Measurements from ENCODE around the gene CACNG4.
"Not testable (repeated sequence)": the region's sequence is repeated elsewhere in the genome, so short reads cannot be mapped to it uniquely, and the experiment has no call there.

CACNG4 gene

DNA sequence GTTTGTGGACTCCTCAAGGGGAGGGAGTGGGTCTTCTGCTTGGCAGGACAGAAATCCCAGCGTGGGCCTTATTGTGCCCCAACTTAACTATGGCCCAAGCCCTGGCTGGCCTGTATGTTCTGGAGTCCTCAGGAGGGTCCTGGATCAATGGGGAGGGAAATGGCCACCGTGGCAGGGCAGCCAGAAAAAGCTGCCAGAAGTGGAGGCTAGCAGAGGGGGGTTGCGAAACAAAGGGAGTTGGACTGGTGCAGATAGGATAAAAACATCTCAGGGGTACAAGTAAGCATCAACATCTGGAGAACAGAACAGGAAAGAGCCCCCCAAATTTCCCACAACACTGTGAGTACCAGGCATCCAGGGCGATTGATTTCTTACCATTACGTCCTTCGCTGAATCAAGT, 76.1 kb downstream of the CACNG4 start:
- in situ Hi-C loops (cut with HindIII; ENCODE audit: low sequenced_read_pairs), result no loop called here

DNA sequence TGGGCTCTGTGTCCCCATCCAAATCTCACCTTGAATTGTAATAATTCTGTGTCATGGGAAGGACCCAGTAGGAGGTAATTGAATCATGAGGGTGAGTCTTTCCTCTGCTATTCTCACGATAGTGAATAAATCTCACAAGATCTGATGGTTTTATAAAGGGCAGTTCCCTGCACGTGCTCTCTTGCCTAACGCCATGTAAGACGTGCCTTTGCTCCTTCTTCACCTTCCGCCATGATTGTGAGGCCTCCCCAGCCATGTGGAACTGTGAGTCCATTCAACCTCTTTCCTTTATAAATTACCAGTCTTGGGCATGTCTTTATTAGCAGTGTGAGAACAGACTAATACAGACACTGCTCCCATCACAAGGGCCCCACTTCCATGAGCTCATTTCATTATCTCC, 76.6 kb downstream of the CACNG4 start:
- in situ Hi-C loops (cut with HindIII; ENCODE audit: low sequenced_read_pairs), result not testable (repeated sequence)

DNA sequence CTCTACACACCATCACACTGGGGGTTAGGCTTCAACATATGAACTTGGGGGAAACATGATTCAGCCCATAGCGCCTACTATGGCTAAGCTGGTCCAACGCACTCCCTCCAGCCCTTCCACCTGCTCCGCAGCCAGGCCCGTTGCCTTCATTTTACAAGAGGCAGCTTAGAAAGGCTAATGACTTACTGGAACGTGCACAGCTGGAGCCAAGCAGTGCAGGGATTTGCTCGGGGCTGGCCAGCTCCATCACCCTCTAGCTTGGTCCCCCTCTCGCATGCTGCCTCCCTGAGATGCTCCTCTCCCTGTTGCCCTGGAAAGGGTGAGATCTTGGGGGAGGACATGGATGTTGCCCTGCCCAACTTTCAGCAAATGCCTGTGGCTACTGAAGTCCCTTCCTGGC, 77.0 kb downstream of the CACNG4 start:
- in situ Hi-C loops (cut with HindIII; ENCODE audit: low sequenced_read_pairs), result no loop called here

DNA sequence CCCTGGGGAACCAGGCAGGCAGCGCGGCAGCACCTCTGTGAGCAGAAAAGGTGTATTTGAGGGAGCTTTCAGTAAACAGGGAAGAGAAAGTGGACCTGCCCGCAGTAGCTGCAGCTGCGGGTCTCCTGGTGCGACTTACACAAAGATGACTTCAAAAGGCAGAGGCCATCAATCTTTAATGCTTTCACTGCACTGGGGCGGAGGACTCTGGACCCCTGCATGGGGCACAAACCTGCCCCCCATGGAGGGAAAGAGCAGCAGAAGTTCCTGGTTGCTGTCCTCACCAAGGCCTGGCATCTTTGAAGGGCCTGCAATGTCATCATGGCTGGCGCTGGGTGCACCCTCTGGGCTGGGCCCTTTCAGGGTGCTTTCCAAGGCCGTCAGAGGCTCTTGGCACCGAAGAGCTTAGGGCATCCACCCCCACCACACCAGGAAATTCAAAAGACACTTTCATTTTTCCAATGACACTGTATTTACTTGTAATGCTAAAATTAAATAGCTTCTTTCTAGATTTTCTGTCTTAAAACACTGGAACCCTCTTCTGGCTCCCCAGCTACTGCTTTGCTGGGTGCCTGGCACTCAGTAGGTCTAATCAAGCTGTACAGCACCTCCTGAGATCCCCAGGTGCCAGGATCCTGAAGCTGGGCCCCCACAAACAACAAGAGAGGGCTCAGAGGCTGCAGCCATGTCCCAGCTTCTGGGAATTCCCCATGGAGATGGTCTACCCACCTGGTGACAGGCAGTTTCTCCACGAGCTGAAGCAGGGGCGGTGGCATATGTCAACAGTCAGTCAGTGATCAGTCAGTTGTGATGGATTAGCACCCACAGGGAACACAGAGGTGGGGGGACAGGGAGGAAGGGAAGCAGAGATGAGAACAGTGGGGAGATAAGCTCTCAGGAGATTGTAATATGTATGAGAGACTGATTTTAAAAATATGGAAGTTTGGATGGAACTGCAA, 77.7 kb downstream of the CACNG4 start:
- in situ Hi-C loops (cut with HindIII; ENCODE audit: low sequenced_read_pairs), result no loop called here

DNA sequence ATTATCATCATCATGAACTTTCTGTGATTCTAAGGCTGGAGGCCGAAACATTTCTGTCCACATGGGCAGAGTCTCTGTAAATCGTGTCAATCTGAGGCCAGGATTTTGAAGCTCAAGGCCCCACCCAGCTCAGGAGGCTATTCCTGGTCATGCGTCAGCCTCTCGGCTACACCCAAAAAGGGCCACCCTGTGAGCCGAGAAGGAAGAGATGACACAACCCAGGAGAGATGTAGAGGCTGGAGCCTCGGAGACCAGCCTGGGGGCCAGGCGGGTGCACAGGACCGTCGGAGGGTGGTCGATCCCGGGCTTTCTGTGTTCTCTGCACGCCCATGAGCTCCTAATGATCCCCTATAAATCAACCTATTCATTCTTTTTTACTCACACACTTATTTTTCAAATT, 78.8 kb downstream of the CACNG4 start:
- in situ Hi-C loops (cut with HindIII; ENCODE audit: low sequenced_read_pairs), result no loop called here

DNA sequence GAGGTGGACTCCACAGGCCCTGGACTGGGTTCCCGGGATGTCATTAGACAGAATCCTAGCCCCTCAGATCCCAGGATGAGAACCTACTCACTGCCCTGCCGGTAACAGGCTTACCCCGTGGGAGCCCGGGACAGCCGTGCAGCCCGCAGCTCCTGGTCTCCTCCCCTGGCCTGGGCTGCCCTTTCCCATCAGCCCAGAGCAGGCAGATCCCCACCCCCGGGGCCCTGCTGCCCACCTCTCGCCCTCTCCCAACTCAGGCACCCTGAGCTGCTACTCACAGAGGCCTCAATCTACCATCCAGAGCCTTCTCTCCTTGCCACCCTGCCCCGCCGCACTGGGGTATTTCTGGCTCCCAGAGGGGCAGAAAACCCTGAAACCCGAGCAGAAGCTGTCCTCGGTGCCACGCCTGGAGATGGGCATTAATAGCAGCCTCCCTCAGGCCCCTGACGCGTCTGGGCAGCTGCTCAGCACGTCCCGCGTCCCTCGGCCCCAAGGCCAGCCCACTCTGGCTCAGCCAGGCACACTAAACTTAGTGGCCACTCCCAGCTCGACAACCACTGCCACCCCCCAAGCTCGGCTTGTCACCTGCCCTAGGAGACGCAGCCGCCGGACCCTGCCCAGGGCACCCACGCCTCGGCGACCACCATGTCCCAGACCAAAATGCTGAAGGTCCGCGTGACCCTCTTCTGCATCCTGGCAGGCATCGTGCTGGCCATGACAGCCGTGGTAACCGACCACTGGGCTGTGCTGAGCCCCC, 79.7 kb downstream of the CACNG4 start, which contains the start of gene CACNG1:
Gene CACNG1 (plus strand): TSS at position 539 of the 757 bp plus-strand sequence. CDS start 107 bp downstream, at position 646.
- in situ Hi-C loops (cut with HindIII; ENCODE audit: low sequenced_read_pairs), result no loop called here

DNA sequence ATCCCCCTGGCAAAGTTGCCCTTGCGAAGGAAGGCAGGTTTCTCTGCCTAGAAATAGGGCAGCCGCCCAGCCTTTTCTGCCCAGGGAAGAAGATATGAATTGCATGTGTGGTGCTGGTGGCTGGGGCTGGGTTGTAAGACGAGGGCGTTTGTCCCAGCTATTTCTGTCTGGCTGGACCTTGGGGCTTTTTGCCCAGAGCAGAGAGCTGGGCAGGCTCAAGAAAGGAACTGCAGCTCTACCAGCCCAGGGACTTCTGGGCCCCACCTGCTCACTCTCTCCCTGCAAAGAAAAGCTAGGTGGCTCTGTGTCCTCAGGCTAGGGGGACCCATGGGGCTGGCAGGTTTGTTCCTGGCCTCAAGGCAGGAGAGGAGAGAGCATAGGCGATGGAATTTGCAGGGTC, 80.4 kb downstream of the CACNG4 start:
- in situ Hi-C loops (cut with HindIII; ENCODE audit: low sequenced_read_pairs), result no loop called here

DNA sequence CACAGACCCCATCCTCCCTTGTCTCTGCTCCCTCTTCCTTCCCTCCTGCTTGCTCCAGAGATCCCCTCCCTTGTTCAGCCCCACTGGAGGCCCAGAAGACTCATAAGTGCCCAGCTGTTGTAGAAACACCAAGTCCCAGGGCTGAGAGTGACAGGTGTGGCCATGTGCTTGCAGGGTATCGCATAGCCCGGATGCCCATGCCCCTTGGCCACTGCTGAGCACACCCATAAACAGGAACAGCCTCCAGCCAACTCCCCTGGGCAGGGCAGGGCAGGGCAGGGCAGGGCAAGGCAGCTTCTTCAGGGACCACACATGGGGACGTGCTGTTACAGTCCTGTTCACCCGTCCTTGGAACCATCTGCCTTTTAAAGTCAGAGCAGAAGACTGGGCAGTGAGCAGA, 81.9 kb downstream of the CACNG4 start:
- in situ Hi-C loops (cut with HindIII; ENCODE audit: low sequenced_read_pairs), result no loop called here

DNA sequence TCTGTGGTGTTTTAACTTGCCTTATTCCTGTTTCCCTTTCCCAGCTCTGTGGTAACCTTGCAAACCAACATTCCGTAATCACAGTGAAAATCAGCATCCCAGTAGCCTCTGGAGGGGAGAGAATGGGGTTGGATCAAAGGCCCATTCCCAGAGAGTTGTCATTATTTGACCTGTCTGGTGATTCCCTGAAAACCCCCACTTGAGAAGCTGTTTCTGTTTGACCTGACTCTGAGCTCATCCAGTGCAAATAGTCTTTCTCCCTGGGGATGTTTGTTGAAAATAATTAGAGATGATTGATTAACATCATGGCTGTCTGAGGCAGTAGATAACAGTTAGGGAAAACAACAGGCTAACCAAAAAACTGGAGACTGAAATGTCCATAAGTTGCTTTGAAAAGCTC, 82.9 kb downstream of the CACNG4 start:
- in situ Hi-C loops (cut with HindIII; ENCODE audit: low sequenced_read_pairs), result no loop called here

DNA sequence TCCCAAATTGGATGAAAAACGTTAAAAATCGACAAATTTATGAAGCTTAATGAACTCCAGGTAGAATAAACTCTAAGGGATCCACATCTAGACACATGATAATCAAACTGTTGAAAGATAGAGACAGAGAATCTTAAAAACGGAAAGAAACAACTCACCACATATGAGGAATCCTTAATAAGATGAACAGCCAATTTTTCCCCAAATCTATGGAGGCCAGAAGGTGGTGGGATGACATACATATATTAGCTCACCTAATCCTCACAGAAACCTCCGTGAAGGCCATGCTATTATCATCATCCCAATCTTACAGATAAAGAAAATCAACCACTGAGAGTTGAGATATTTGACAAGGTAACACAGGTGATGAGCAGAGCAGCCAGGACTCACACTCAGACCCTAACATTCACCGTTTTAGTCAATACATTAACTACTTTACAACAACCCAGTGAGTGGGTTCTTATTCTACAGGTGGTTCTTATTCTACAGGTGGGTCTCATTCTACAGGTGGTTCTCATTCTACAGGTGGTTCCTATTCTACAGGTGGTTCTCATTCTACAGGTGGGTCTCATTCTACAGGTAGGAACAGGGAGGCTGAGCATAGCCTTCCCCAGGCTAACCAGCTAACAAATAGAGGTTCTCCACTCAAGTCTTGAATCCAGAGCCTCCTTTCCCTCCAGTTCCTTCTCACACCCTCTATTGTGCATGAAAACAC, 84.7 kb downstream of the CACNG4 start:
- in situ Hi-C loops (cut with HindIII; ENCODE audit: low sequenced_read_pairs), result no loop called here

DNA sequence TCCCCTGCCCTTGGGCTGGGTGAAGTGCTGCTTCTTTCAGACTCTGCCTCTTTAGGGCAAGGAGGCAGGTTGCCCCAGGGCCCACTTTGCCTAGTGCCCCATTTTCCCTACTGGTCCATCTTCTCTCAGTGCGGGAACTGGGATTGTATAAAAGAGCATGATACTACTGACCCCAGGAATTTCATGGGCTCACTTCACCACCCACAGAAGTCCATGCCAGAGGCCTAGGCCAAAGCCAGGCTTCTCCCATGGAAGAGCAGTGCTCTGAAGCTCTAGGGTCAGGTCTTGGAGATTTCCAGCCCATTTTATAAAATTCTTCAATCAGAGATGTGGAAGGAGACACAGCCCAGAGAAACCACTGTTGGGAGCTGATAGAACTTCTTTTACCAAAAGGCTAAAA, 85.6 kb downstream of the CACNG4 start:
- in situ Hi-C loops (cut with HindIII; ENCODE audit: low sequenced_read_pairs), result no loop called here

DNA sequence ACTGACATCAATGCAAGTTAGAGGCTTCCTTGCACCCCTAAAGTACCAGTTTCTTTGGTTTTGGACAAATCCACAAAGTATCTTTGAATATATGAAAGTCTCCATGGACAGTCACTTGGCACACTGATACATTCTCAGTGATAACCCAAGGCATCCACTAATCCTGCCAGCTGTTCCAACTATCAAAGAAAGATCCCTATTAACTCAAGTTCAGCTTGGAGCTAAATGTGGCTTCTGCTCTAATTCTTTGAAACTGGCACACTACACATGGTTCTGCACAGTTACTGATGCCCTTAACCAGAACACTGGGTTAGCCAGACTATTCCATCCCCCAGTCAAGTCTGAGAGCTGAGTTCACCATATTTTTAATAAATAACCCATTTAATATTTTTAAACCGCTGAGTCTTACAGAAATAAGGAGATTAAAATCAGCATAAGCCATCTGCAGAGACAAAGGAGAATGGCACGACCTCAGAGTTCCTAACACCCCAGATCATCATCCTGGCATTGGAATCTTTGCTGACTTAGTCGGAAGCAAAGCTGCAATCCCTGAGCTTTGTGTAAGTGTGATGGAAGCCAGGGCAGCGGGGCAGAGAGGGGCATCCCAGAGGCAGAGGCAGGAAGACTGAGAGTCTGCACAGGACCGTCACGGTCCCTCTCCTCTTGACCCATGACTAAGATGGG, 86.1 kb downstream of the CACNG4 start:
- in situ Hi-C loops (cut with HindIII; ENCODE audit: low sequenced_read_pairs), result no loop called here

DNA sequence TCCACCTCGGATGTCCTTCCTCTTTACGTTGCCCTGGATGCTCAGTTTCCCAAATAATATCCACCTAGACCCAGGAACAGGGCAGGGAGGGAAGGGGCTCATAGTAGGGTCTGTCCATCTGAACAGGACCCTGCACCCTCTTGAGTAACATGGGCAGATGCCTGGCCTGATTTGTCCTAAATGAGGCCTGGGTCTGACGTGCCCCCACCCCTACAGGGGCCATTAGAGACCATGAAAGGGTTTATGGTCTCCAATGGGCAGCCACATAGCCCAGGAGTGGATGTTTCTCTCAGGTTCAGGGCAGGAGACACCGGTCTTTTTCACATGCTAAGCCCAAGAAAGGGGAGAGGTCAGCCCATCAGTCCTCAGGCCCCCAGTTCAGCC, 86.6 kb downstream of the CACNG4 start:
- in situ Hi-C loops (cut with HindIII; ENCODE audit: low sequenced_read_pairs), result no loop called here

DNA sequence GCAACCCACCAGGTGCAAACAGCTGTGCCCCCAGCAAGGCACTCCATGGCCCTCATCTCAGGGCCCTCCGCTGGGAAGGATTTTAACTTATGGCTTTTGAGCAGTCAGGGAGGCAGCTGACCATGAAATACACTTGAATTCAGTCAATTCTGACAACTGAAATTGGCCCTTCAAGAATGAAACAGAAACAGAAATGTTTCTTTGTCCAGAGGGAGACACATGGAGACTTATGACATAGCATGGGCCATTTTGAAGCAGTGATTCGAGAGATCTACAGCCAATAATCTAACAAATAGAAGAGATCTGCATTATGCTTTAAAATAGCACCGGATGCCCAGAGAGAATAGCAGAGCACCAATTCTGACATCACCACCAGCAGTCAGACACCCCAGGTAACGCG, 87.3 kb downstream of the CACNG4 start:
- in situ Hi-C loops (cut with HindIII; ENCODE audit: low sequenced_read_pairs), result no loop called here

DNA sequence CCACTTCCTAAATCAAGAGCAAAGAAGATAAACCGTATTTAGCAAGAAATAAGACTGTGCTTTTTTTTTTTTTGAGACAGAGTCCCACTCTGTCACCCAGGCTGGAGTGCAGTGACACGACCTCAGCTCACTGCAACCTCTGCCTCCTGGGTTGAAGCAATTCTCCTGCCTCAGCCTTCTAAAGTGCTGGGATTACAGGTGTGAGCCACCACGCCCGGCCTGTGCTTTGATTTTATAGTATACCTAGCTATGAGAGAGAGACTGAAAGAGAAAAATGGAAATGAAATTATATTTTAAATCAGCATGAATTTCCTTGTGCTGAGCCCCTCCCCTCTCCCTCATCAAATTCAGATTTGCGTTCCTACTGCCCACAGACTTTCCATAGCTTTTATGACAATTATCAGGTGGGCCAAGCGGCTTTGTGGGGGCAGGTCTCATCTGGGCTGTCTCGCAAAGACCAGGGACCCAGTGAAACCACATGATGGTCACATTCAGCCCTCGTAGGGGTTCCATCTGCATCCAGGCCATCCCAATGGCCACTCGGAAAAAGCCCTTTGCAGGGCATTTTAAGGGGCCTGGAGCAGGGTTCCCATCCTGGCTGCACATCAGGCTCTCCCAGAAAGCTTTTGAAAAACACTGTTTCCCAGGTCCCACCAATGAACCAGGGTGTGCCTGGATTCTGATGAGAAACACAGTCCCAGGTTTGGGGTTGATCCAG, 88.4 kb downstream of the CACNG4 start:
- in situ Hi-C loops (cut with HindIII; ENCODE audit: low sequenced_read_pairs), result no loop called here

DNA sequence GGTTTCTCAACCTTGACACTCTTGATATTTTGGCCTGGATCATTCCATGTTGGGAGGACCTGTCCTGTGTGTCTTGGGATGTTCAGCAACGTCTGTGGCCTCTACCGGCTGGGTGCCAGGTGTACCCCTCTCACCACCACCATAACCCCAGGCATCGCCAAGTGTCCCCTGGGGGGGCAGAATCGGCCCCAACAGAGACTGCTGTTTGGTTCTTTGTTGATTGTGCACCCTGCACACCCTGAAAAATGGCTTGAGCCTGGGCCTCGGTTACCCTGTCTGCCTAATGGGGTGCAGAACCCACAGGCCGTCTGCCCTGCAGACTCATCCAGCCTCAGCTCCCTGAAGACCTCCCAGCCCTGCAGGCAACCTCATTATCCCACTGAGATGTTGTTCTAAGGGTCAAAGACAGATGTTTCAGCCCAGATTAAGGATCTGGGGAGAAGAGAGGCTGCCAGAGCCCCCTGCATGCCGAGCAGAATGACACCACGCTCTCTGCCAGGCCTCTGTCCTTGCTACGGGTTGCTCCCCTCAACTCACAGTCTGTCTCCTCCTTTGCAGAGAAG, 89.0 kb downstream of the CACNG4 start:
- in situ Hi-C loops (cut with HindIII; ENCODE audit: low sequenced_read_pairs), result no loop called here

DNA sequence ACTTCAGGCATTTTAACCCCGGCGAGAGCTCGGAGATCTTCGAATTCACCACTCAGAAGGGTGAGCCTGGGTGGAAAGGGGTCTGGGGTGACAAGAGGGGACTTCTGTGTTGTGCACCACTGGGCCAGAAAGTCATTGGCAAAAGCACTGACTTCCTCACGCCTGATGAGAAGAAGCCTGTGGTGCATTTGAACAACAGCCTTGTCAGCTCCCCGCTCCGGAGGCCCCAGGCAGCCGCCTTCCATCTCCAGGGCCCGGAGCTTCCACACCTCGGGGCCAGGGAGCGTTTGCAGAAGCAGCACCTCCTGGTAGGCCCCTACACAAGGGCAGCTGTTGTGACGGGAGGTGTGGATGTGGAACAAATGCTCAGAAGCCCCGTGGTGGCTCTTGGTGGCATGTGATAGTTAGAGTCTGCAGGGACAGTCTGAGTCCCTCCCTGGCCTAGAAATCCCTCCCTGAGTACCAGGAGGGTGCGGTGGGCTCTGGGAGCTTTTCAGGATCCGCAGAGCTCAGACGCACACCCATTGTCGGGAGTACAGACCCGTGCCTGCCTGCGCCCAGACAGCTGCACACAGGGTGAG, 89.6 kb downstream of the CACNG4 start:
- in situ Hi-C loops (cut with HindIII; ENCODE audit: low sequenced_read_pairs), result no loop called here

DNA sequence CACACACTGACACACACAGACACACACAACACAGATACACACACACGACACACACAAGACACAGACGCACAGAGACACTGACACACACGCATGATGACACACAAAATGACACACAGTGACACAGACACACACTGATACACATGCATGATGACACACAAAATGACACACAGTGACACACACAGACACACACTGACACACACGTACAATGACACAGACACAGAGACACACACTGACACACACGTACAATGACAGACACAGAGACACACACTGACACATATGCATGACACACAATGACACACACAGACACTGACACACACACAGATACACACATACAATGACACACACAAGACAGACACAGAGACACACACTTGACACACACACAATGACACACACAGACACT, 90.1 kb downstream of the CACNG4 start:
- in situ Hi-C loops (cut with HindIII; ENCODE audit: low sequenced_read_pairs), result no loop called here

DNA sequence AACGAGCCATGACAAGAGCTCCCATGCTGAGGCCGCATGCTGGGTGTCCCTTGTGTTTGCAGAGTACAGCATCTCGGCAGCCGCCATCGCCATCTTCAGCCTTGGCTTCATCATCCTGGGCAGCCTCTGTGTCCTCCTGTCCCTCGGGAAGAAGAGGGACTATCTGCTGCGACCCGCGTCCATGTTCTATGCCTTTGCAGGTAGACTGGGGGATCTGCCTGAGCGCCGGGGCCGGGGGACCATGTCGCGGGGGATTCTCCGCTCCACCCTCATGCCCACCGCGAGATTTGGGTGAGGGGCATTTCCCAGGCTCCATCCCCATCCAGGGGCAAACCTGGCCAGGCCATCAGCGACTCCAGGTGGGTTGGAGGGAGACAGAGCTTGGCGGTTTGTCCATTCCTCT, 90.5 kb downstream of the CACNG4 start:
- in situ Hi-C loops (cut with HindIII; ENCODE audit: low sequenced_read_pairs), result no loop called here
